GM12864 (cell line): ENCODE measurements around the gene NR5A2.

Experiments
- DNase-seq: peaks from one replicate; pipeline ENCODE4 v3.0.0-alpha.2; 2011; ENCODE audit warnings: low read depth
- H3K4me3 ChIP-seq: 2 replicates; pipeline ENCODE4 v1.5.1; 2011; ENCODE audit warnings: mild to moderate bottlenecking, low read depth, low read length, control low read depth
- TF ChIP-seq, protein P1 (sequence below): IDR thresholded peaks from 2 replicates; pipeline ENCODE4 v1.5.1; 2011; ENCODE audit warnings: low read depth, mild to moderate bottlenecking, moderate library complexity, low read length, control low read depth, inconsistent platforms; ENCODE audit errors: missing control alignments

The NR5A2 gene

DNA sequence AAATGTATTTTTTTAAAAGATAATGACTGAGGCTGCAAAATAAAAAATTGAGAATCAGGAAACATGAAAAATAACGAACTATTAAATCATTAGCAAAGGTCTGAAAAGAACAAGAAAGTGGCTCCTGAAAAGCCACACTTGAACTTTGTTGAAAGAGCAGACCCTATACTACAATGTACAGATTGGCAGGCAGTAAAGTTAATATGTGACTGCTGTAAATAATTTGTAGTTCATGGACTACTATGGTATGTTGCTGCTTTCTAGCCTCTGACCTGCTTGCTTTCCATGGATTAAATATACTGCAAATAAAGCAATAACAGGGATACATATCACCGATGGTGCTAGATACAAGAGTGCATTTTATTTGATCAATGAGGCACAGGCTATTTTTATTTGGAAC, 18.6 kb downstream of the NR5A2 start:
- no peak for DNase-seq
- H3K4me3 ChIP-seq, result no peak overlapping the region
- TF ChIP-seq, protein P1, sequence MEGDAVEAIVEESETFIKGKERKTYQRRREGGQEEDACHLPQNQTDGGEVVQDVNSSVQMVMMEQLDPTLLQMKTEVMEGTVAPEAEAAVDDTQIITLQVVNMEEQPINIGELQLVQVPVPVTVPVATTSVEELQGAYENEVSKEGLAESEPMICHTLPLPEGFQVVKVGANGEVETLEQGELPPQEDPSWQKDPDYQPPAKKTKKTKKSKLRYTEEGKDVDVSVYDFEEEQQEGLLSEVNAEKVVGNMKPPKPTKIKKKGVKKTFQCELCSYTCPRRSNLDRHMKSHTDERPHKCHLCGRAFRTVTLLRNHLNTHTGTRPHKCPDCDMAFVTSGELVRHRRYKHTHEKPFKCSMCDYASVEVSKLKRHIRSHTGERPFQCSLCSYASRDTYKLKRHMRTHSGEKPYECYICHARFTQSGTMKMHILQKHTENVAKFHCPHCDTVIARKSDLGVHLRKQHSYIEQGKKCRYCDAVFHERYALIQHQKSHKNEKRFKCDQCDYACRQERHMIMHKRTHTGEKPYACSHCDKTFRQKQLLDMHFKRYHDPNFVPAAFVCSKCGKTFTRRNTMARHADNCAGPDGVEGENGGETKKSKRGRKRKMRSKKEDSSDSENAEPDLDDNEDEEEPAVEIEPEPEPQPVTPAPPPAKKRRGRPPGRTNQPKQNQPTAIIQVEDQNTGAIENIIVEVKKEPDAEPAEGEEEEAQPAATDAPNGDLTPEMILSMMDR, result no peak

DNA sequence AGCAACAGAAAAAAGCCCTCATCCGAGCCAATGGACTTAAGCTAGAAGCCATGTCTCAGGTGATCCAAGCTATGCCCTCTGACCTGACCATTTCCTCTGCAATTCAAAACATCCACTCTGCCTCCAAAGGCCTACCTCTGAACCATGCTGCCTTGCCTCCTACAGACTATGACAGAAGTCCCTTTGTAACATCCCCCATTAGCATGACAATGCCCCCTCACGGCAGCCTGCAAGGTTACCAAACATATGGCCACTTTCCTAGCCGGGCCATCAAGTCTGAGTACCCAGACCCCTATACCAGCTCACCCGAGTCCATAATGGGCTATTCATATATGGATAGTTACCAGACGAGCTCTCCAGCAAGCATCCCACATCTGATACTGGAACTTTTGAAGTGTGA, 20.7 kb downstream of the NR5A2 start:
- no peak for DNase-seq
- TF ChIP-seq, protein P1, result no peak

DNA sequence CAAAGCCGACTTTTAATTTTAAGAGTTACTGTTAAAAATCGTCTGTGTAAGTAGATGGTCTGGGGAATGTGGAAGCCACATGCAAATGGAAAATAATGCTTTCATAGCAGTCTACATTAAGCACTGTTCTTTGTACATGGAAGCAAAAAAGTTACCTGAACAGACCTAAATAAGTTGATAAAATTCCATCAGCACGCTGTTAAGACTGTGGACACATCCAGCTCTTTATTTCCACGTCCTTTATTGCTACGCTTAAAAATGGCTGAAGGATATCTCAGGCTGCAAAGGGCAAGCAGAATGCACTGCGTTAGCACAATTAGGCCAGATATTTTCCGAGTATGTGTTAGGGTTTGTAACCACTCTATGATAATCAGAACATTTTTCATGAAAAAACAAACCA, 22.3 kb downstream of the NR5A2 start:
- TF ChIP-seq, protein P1, result no peak
- no peak for DNase-seq
- H3K4me3 ChIP-seq, result no peak overlapping the region

More for the DNA sequence above, 20.7 kb downstream of the NR5A2 start:
- no peak overlapping the region for H3K4me3 ChIP-seq

DNA sequence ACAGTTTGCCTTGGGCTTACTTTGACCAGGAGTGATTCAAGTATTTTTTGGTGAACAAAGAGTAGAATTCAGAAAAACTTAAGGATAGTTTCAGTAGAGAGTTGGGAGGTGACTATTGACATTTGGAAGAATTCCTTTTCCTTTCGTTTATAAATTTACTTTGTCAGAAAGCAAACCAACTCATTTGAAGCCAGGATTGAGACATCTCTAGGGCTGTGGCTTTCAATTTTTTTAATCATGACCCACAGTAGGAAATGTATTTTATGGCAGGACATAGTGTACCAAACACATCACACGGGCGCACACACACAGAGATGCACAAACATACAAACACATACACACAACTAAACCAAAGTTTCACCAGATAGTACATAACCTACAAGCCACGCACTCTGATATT, 24.1 kb downstream of the NR5A2 start:
- TF ChIP-seq, protein P1, result no peak
- H3K4me3 ChIP-seq, result no peak overlapping the region
- no peak for DNase-seq

DNA sequence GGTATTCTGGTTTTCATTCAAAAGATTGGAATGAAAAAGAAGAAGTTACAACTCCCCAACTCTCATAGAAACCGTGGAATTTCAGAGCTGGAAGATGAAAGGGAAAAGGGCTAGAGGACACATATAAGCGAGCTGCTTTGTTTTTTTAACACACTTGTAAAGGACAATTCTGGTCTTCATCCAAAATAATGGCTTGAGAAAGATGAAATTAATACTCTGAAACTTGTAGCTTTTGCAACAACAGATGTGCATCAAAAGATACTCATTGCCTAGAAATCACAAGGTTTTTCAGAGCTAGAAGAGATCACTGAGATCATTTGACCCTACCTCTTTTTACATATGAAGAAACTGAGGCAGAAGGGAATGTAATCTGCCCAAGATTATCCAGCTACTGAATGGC, 25.6 kb downstream of the NR5A2 start:
- H3K4me3 ChIP-seq, result no peak overlapping the region
- no peak for DNase-seq

DNA sequence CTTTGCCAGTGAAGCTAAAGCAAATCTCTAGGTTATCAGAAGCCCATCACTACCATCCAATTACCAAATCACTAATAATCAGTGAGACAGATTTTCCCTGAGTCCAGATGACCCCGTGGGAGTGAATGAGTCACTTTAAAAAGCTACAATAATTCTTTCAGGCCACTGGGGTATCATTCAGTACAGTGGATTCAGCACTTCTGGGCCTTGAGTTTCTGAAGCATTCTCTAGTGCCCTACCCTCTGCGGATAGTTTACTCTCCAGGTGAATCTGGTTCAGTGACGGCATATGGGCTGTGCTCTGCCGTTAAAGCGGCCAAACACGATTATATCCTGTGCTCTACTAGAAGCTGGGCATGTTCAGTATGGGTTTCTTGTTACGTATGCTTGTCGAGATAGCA, 26.1 kb downstream of the NR5A2 start:
- TF ChIP-seq, protein P1, result no peak
- no peak overlapping the region for H3K4me3 ChIP-seq
- DNase-seq, result no peak

More for the DNA sequence above, 25.6 kb downstream of the NR5A2 start:
- TF ChIP-seq, protein P1, result no peak

DNA sequence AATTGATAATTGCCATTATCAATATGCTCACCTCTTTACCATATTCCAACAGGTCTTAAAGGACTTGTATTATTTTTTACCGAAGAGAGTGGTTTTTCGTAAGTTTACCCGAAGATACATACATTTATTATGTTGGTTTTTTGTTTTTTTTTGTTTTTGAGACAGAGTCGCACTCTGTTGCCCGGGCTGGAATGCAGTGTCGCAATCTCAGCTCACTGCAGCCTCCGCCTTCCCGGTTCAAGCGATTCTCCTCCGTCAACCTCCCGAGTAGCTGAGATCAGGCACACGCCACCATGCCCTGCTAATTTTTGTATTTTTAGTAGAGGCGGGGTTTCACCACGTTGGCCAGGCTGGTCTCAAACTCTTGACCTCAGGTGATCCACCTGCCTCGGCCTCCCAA, 30.8 kb downstream of the NR5A2 start:
- TF ChIP-seq, protein P1, result no peak
- DNase-seq, result no peak
- no peak overlapping the region for H3K4me3 ChIP-seq
